ENCODE data around the gene MRPL37. TPM values are rescaled to one million over a fixed set of nuclear protein-coding genes. Genes with fewer than 3 reads are reported as not detected.
A peak's percentile ranks its signal among the peaks of the same experiment; 100 is the strongest.

Gene MRPL37
- total RNA-seq, 1 experiment from 2014 or later: 180 TPM

DNA sequence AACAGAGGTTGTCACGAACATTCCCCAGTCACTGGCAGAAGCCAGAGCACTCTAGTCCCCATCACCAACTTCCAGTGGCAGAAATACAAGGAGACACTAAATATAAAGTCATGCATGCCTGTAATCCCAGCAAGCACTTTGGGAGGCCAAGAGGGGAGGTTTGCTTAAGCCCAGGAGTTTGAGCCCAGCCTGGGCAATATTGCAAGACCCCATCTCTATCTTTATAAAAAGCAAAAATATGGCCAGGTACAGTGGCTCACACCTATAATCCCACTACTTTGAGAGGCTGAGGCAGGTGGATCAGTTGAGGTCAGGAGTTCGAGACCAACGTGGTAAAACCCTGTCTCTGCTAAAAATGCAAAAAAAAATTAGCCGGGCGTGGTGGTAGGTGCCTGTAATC is 6.5 kb upstream of the MRPL37 start:
- Histone ChIP-seq H3K4me1 (replicated peaks; ENCODE audit: insufficient read depth) (no peaks in the 10 kb centered on the region), H3K36me3 (ENCODE audit: low read depth) (no peaks in the 10 kb centered on the region), H3K4me2 (no peak overlapping the region), H3K79me2 (ENCODE audit: low read depth) (no peaks in the 10 kb centered on the region), H3K4me3 (no peak overlapping the region), H3K9me3 (ENCODE audit: insufficient read depth, low read depth) (no peaks in the 10 kb centered on the region), H3F3A (ENCODE audit: insufficient read depth, low read depth) (no peaks in the 10 kb centered on the region), H3K9me2 (ENCODE audit: insufficient read depth) (no peaks in the 10 kb centered on the region), H3K27me3 (ENCODE audit: insufficient read depth, low read depth) (no peaks in the 10 kb centered on the region), H2AFZ (no peak overlapping the region), H3K27ac (no peak overlapping the region), H4K20me1 (ENCODE audit: insufficient read depth) (no peaks in the 10 kb centered on the region)
- intact Hi-C loops (cut with micrococcal nuclease; ENCODE audit: unreplicated experiment): no loop called here
- BruUV-seq (replicated peaks): no TSS peak
- ChIA-PET POLR2A (ENCODE audit: unreplicated experiment) (no interaction called here), CTCF (interaction anchor here (0.7 kb wide), 1 partner anchor 86 kb away, joined by 7 read pairs; no protein-coding TSS in a partner anchor)
- no peak for DNase-seq
- TF ChIP-seq, protein P1, sequence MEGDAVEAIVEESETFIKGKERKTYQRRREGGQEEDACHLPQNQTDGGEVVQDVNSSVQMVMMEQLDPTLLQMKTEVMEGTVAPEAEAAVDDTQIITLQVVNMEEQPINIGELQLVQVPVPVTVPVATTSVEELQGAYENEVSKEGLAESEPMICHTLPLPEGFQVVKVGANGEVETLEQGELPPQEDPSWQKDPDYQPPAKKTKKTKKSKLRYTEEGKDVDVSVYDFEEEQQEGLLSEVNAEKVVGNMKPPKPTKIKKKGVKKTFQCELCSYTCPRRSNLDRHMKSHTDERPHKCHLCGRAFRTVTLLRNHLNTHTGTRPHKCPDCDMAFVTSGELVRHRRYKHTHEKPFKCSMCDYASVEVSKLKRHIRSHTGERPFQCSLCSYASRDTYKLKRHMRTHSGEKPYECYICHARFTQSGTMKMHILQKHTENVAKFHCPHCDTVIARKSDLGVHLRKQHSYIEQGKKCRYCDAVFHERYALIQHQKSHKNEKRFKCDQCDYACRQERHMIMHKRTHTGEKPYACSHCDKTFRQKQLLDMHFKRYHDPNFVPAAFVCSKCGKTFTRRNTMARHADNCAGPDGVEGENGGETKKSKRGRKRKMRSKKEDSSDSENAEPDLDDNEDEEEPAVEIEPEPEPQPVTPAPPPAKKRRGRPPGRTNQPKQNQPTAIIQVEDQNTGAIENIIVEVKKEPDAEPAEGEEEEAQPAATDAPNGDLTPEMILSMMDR (conservative IDR thresholded peaks at IDR 0.05): no peak
- TF ChIP-seq EZH2 (IDR thresholded peaks at IDR 0.05; ENCODE audit: low read depth): no peak

DNA sequence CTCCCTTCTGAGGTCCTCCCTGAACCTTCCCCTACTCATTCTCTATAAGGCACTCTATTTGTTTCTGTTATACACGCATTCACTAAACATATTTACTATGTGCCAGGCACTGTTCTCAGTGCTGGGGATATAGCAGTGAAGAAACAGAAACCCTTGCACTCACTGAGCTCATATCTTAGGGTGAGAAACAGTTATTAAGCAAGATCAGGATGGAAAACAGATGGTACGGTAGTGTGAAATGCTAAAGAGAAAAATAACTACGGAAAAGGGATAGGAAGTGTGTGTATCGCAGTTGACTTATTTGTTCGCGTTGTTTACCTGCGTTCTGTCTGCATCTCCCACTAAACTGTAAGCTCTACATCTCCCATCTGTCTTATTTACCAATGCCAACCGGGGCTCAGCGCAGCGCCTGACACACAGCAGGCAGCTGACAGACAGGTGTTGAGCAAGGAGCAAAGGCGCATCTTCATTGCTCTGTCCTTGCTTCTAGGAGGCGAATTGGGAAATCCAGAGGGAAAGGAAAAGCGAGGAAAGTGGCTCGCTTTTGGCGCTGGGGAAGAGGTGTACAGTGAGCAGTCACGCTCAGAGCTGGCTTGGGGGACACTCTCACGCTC is 709 bp upstream of the MRPL37 start:
- Histone ChIP-seq H4K20me1 (ENCODE audit: insufficient read depth) (no peaks in the 10 kb centered on the region), H3K36me3 (ENCODE audit: low read depth) (no peaks in the 10 kb centered on the region), H2AFZ (peak overlapping the region; percentile 94), H3F3A (ENCODE audit: insufficient read depth, low read depth) (peaks cover 9% of the 10 kb centered on the region; the same call in 1 of the 2 replicates), H3K4me1 (replicated peaks; ENCODE audit: insufficient read depth) (peaks cover 18% of the 10 kb centered on the region), H3K9me2 (ENCODE audit: insufficient read depth) (no peaks in the 10 kb centered on the region), H3K27me3 (ENCODE audit: insufficient read depth, low read depth) (no peaks in the 10 kb centered on the region), H3K79me2 (ENCODE audit: low read depth) (peaks cover 32% of the 10 kb centered on the region), H3K27ac (no peak overlapping the region), H3K4me3 (peak overlapping the region; percentile 98), H3K9me3 (ENCODE audit: insufficient read depth, low read depth) (no peaks in the 10 kb centered on the region), H3K4me2 (peak overlapping the region; percentile 95)
- intact Hi-C loops (cut with micrococcal nuclease; ENCODE audit: unreplicated experiment): loop anchor here (1.0 kb wide), 1 partner anchor 78 kb away; no protein-coding TSS in a partner anchor
- ChIA-PET POLR2A (ENCODE audit: unreplicated experiment) (interaction anchor here (0.5 to 0.6 kb wide), 3 partner anchors 27 to 1047 kb away, joined by 3 to 11 read pairs (median 6); no protein-coding TSS in a partner anchor), CTCF (interaction anchor here (0.8 kb wide), 1 partner anchor 81 kb away, joined by 3 read pairs; no protein-coding TSS in a partner anchor)
- DNase-seq: no peak
- BruUV-seq (replicated peaks): TSS peak; percentile 41
- TF ChIP-seq, protein P1 (conservative IDR thresholded peaks at IDR 0.05): no peak
- no peak for TF ChIP-seq EZH2 (IDR thresholded peaks at IDR 0.05; ENCODE audit: low read depth)

DNA sequence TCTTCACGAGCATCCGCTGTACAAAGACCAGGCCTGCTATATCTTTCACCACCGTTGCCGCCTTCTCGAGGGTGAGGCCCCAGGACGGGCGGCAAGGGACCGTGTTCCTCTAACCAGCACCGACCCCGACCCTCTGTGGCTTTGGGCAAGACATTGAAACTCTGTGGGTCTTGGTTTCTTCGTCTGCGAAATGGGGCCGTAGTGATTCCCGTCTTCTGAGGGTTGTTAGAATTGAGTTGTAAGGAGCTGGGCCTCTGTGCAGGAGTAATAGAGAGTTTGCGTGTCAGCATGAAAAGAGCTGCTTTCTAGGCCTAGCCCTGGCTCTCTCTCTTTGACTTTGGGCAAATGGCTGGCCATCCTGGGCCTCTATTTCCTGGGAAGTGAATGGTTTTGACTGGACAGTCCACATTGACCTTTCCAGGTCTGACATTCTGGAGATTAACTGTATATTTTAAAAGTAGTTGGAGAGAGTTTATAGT is 591 bp downstream of the MRPL37 start:
- H2AFZ ChIP-seq: peak overlapping the region; percentile 94

More for the DNA sequence above, 591 bp downstream of the MRPL37 start:
- CTCF ChIA-PET: no interaction called here
- POLR2A ChIA-PET (ENCODE audit: unreplicated experiment): interaction anchor here (0.6 kb wide), 1 partner anchor 12 kb away, joined by 5 read pairs; no protein-coding TSS in a partner anchor
- TF ChIP-seq EZH2 (IDR thresholded peaks at IDR 0.05; ENCODE audit: low read depth): no peak
- TF ChIP-seq, protein P1 (conservative IDR thresholded peaks at IDR 0.05): no peak
- H3K9me3 ChIP-seq (ENCODE audit: insufficient read depth, low read depth): no peaks in the 10 kb centered on the region
- H4K20me1 ChIP-seq (ENCODE audit: insufficient read depth): no peaks in the 10 kb centered on the region
- H3K27me3 ChIP-seq (ENCODE audit: insufficient read depth, low read depth): no peaks in the 10 kb centered on the region
- H3K79me2 ChIP-seq (ENCODE audit: low read depth): peaks cover 32% of the 10 kb centered on the region
- peaks cover 18% of the 10 kb centered on the region for H3K4me1 ChIP-seq (replicated peaks; ENCODE audit: insufficient read depth)
- BruUV-seq (replicated peaks): TSS peak; percentile 62
- peak overlapping the region; percentile 98 for H3K4me3 ChIP-seq
- H3K27ac ChIP-seq: no peak overlapping the region
- intact Hi-C loops (cut with micrococcal nuclease; ENCODE audit: unreplicated experiment): loop anchor here (5.0 kb wide), 1 partner anchor 287 kb away; no protein-coding TSS in a partner anchor
- peaks cover 9% of the 10 kb centered on the region; the same call in 1 of the 2 replicates for H3F3A ChIP-seq (ENCODE audit: insufficient read depth, low read depth)
- no peak for DNase-seq
- peak overlapping the region; percentile 100 for H3K4me2 ChIP-seq
- no peaks in the 10 kb centered on the region for H3K9me2 ChIP-seq (ENCODE audit: insufficient read depth)
- H3K36me3 ChIP-seq (ENCODE audit: low read depth): no peaks in the 10 kb centered on the region
